ENCODE data around the gene F10. TPM values are rescaled to one million over a fixed set of nuclear protein-coding genes. Genes with fewer than 3 reads are reported as not detected.

Gene F10
- polyA plus RNA-seq, 1 donor from 2014 or later: not detected

- H3F3A ChIP-seq (ENCODE audit: insufficient read depth, low read length, poor library complexity, severe bottlenecking): no peaks in the 10 kb centered on the region
Observed at GRCh38 chr13:113196970-113197737, 74.6 kb downstream of the F10 start.

More at GRCh38 chr13:113196970-113197737, 74.6 kb downstream of the F10 start:
- Histone ChIP-seq H3K4me2 (ENCODE audit: low read length) (no peak overlapping the region), H3K9me2 (ENCODE audit: insufficient read depth, low read length) (no peaks in the 10 kb centered on the region), H4K20me1 (ENCODE audit: insufficient read depth) (no peaks in the 10 kb centered on the region), H3K27ac (ENCODE audit: low read length) (no peak overlapping the region), H3K79me2 (replicated peaks; ENCODE audit: insufficient read depth, low read length) (peaks cover 3% of the 10 kb centered on the region), H3K27me3 (ENCODE audit: insufficient read depth, low read depth, low read length) (no peaks in the 10 kb centered on the region), H2AFZ (ENCODE audit: low read depth, low read length) (no peak overlapping the region), H3K4me3 (ENCODE audit: low read length) (no peak overlapping the region), H3K36me3 (ENCODE audit: insufficient read depth, low read length) (peaks cover 10% of the 10 kb centered on the region), H3K9me3 (ENCODE audit: low read length) (no peaks in the 10 kb centered on the region), H3K9ac (ENCODE audit: low read length) (no peak overlapping the region)
- TF ChIP-seq SMC3 (conservative IDR thresholded peaks at IDR 0.05; ENCODE audit: poor library complexity): no peak

Small RNA genes within 50 kb of the gene (small RNA-seq; reads per million reads assigned to genes)
- gene AL137002.1: 0 reads per million in 3 experiments

Other genes starting within 250 kb of the F10 start
- gene MCF2L, start 153.6 kb upstream of the F10 start, polyA plus RNA-seq: 88.0 and 95.2 TPM in 2 replicates
- 0.32 and 0.40 TPM in 2 replicates for gene F7, start 17.0 kb upstream of the F10 start, polyA plus RNA-seq
- gene PROZ, start 35.8 kb downstream of the F10 start, polyA plus RNA-seq: not detected in 2 replicates
- gene PCID2, start 85.9 kb downstream of the F10 start, polyA plus RNA-seq: 81.3 and 102 TPM in 2 replicates
- 69.9 and 85.1 TPM in 2 replicates for gene CUL4A, start 86.8 kb downstream of the F10 start, polyA plus RNA-seq
- 56.7 and 69.7 TPM in 2 replicates for gene LAMP1, start 174.4 kb downstream of the F10 start, polyA plus RNA-seq
- gene GRTP1, start 241.3 kb downstream of the F10 start, polyA plus RNA-seq: 1.8 TPM in 1 of 2 replicates, not detected in the other

All from neural cell (in vitro differentiated cells).